Activated CD8-positive, alpha-beta memory T cell treated with anti-CD3 and anti-CD28 coated beads, Interleukin-2, amount 10 ng/mL, durations not matched to agents 7 days and 5 days (primary cell): ENCODE data around the gene CADM3. TPM values are rescaled to one million over a fixed set of nuclear protein-coding genes. Genes with fewer than 3 reads are reported as not detected.

Experiments
- ATAC-seq: fragments of 150-1000 bp; cut with Tn5 transposase; one replicate; pipeline ENCODE4 v1.10.0; 2021; ENCODE audit warnings: moderate library complexity
- CTCF ChIA-PET: fragments of 350-600 bp; sonication (Branson Sonifier 250); formaldehyde crosslinking; loops from one replicate; lab custom pipeline; 2021; ENCODE audit warnings: antibody characterized with exemption; lab: Charles Lee
- DNase-seq: peaks from one replicate; pipeline ENCODE4 v3.0.0-alpha.2; 2020
- H3K27ac Mint-ChIP-seq: one replicate; pipeline ENCODE4 v1.8.0; 2021; ENCODE audit warnings: mild to moderate bottlenecking, mixed read lengths
- H3K27me3 Mint-ChIP-seq: one replicate; pipeline ENCODE4 v1.8.0; 2021; ENCODE audit warnings: mixed read lengths
- H3K36me3 Mint-ChIP-seq: one replicate; pipeline ENCODE4 v1.8.0; 2021; ENCODE audit warnings: mild to moderate bottlenecking, mixed read lengths
- H3K4me1 Mint-ChIP-seq: one replicate; pipeline ENCODE4 v1.8.0; 2021; ENCODE audit warnings: mixed read lengths
- H3K4me3 Mint-ChIP-seq: one replicate; pipeline ENCODE4 v1.8.0; 2021; ENCODE audit warnings: mild to moderate bottlenecking, moderate library complexity, mixed read lengths
- H3K9me3 Mint-ChIP-seq: one replicate; pipeline ENCODE4 v1.8.0; 2022; ENCODE audit warnings: low read depth, mixed read lengths
- total RNA-seq, 2 experiments: library from RNA; stranded (reverse); gene quantifications; one replicate each; pipeline ENCODE4 v1.2.3, GENCODE V29; 2021

The CADM3 gene
- total RNA-seq, 2 experiments from 2014 or later: not detected

DNA sequence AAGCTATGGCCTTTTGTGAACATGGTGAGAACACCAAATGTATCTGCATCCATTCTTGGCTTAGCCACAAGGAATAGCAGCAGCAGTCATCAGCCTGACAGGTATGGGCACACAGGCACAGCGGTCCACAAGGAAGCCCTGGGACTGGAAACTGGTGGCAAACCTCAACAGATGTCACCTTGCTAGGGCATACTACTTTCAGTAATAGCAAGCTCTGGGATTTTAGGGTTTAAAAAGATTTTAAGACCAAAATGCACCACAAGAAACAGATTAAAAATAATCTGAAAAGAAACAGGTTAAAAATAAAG lies 9.7 kb upstream of the CADM3 start:
- no peaks in the 10 kb centered on the region for H3K36me3 Mint-ChIP-seq
- DNase-seq: no peak
- ATAC-seq: no peak
- H3K4me1 Mint-ChIP-seq: peaks cover 2% of the 10 kb centered on the region
- no peaks in the 10 kb centered on the region for H3K9me3 Mint-ChIP-seq
- CTCF ChIA-PET: interaction anchor here (0.9 to 3.0 kb wide), 5 partner anchors 29 to 51 kb away, joined by 3 to 30 read pairs (median 5); no protein-coding TSS in a partner anchor
- H3K4me3 Mint-ChIP-seq: no peak overlapping the region
- H3K27ac Mint-ChIP-seq: no peak overlapping the region
- H3K27me3 Mint-ChIP-seq: peaks cover 57% of the 10 kb centered on the region

GRCh38 chr1:159162516-159163265 lies 8.7 kb upstream of the CADM3 start:
- Mint-ChIP-seq H3K4me3 (no peak overlapping the region), H3K27ac (no peak overlapping the region), H3K9me3 (no peaks in the 10 kb centered on the region), H3K27me3 (peaks cover 52% of the 10 kb centered on the region), H3K36me3 (no peaks in the 10 kb centered on the region), H3K4me1 (peaks cover 2% of the 10 kb centered on the region)
- CTCF ChIA-PET: interaction anchor here (1.2 to 3.0 kb wide), 4 partner anchors 30 to 50 kb away, joined by 3 to 30 read pairs (median 6); no protein-coding TSS in a partner anchor
- ATAC-seq (no peak), DNase-seq (no peak)

DNA sequence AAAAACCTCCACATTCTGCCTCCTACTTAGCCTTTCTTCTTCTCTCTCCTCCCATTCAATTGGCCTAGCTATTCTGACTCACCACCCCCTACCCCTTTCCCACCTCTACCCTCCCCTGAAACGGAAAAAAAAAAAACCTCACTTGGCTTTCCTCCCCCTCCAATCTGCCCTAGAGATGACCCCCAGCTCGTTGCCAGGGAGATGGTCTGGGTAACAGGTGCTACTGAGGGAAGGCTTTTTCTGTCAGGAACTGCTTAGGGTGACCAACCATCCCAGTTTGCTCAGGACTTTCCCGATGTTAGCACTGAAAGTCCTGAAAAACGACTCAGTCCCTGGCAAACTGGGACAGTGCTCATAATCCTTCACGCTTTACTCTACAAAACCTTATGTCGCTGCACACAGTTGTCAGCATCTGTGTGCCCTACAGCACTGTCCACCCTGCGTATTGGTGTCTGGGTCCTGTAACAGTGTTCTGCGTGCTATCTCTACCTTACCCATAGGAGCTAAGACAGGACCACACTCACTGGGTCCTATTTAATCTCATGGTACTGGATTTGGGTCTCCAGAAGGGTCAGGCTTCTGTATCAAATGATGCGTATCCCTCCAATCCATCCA lies 7.7 kb upstream of the CADM3 start:
- H3K27me3 Mint-ChIP-seq: peaks cover 58% of the 10 kb centered on the region
- no peak overlapping the region for H3K27ac Mint-ChIP-seq
- no peaks in the 10 kb centered on the region for H3K9me3 Mint-ChIP-seq
- H3K36me3 Mint-ChIP-seq: no peaks in the 10 kb centered on the region
- ATAC-seq (no peak), DNase-seq (no peak)
- CTCF ChIA-PET: no interaction called here
- peaks cover 2% of the 10 kb centered on the region for H3K4me1 Mint-ChIP-seq
- H3K4me3 Mint-ChIP-seq: no peak overlapping the region

DNA sequence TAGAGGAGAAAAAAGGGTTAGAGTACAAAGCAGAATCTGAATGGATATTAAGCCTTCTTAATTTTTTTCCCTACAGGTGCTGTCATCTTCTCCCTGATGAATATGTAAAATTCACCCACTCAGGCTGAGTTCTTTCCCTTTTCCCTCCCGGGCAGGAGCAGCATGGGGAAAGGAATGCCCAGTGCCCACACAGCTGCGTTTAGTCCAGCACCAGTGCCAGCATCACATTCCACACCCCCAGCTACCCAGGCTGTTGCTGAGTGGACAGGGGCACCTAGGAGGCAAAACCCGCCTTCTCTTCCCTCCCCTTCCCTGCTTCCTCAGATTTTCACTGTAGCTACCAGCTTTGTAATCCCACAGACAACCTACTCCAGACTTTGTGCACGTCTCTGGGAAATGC lies 3.4 kb upstream of the CADM3 start:
- CTCF ChIA-PET: no interaction called here
- DNase-seq: no peak
- no peak overlapping the region for H3K4me3 Mint-ChIP-seq
- no peaks in the 10 kb centered on the region for H3K36me3 Mint-ChIP-seq
- H3K27ac Mint-ChIP-seq: no peak overlapping the region
- H3K27me3 Mint-ChIP-seq: peaks cover 66% of the 10 kb centered on the region
- no peak for ATAC-seq
- peaks cover 1% of the 10 kb centered on the region for H3K4me1 Mint-ChIP-seq
- no peaks in the 10 kb centered on the region for H3K9me3 Mint-ChIP-seq

- Mint-ChIP-seq H3K9me3 (no peaks in the 10 kb centered on the region), H3K27ac (no peak overlapping the region), H3K36me3 (no peaks in the 10 kb centered on the region), H3K27me3 (peaks cover 77% of the 10 kb centered on the region), H3K4me1 (peaks cover 1% of the 10 kb centered on the region), H3K4me3 (no peak overlapping the region)
- CTCF ChIA-PET: no interaction called here
- ATAC-seq: no peak
- DNase-seq: no peak
Measured at GRCh38 chr1:159170639-159171038, 776 bp upstream of the CADM3 start.

GRCh38 chr1:159171688-159172501 lies 480 bp downstream of the CADM3 start:
- Mint-ChIP-seq H3K4me3 (no peak overlapping the region), H3K9me3 (no peaks in the 10 kb centered on the region), H3K36me3 (no peaks in the 10 kb centered on the region), H3K27ac (no peak overlapping the region), H3K4me1 (peaks cover 1% of the 10 kb centered on the region), H3K27me3 (peaks cover 68% of the 10 kb centered on the region)
- CTCF ChIA-PET: no interaction called here
- ATAC-seq: no peak
- DNase-seq: no peak

- peaks cover 66% of the 10 kb centered on the region for H3K27me3 Mint-ChIP-seq
- no peak overlapping the region for H3K4me3 Mint-ChIP-seq
- H3K4me1 Mint-ChIP-seq: peaks cover 5% of the 10 kb centered on the region
- no peak for ATAC-seq
- no peaks in the 10 kb centered on the region for H3K9me3 Mint-ChIP-seq
- H3K27ac Mint-ChIP-seq: no peak overlapping the region
- CTCF ChIA-PET: no interaction called here
- no peak for DNase-seq
- no peaks in the 10 kb centered on the region for H3K36me3 Mint-ChIP-seq
Measured at GRCh38 chr1:159172614-159173291, 1.3 kb downstream of the CADM3 start.

GRCh38 chr1:159173320-159173719 lies 1.9 kb downstream of the CADM3 start:
- no peak overlapping the region for H3K27ac Mint-ChIP-seq
- H3K36me3 Mint-ChIP-seq: no peaks in the 10 kb centered on the region
- ATAC-seq (no peak), DNase-seq (no peak)
- H3K9me3 Mint-ChIP-seq: no peaks in the 10 kb centered on the region
- peaks cover 60% of the 10 kb centered on the region for H3K27me3 Mint-ChIP-seq
- peaks cover 5% of the 10 kb centered on the region for H3K4me1 Mint-ChIP-seq
- CTCF ChIA-PET: no interaction called here
- H3K4me3 Mint-ChIP-seq: no peak overlapping the region

- H3K4me1 Mint-ChIP-seq: peaks cover 5% of the 10 kb centered on the region
- DNase-seq: no peak
- no peaks in the 10 kb centered on the region for H3K9me3 Mint-ChIP-seq
- peaks cover 58% of the 10 kb centered on the region for H3K27me3 Mint-ChIP-seq
- CTCF ChIA-PET: interaction anchor here (0.8 kb wide), 1 partner anchor 13 kb away, joined by 3 read pairs; no protein-coding TSS in a partner anchor
- H3K4me3 Mint-ChIP-seq: no peak overlapping the region
- H3K36me3 Mint-ChIP-seq: no peaks in the 10 kb centered on the region
- no peak overlapping the region for H3K27ac Mint-ChIP-seq
- no peak for ATAC-seq
Measured at GRCh38 chr1:159175571-159175970, 4.2 kb downstream of the CADM3 start.

GRCh38 chr1:159177272-159177907 lies 6.0 kb downstream of the CADM3 start:
- no peak overlapping the region for H3K27ac Mint-ChIP-seq
- H3K36me3 Mint-ChIP-seq: no peaks in the 10 kb centered on the region
- CTCF ChIA-PET: interaction anchor here (0.6 kb wide), 1 partner anchor 622 kb away, joined by 3 read pairs; no protein-coding TSS in a partner anchor

DNA sequence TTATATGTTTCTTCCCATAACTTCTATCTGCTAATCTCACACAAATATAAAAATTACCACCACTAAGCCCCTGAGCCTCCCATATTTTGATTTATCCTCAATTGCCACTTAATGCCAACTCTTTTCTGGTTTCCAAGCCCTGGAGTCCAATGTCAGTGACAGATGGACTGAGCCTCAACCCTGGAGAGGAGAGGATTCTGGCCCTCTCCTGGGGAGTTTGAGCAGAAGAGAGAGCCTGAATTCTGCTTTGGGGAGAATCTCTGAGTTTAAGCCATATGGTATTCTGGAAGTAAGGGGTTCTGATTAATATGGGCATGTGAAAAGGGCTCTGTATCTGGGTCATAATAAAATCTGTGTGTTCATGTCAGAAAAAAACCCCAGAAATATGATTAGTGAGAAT lies 8.5 kb downstream of the CADM3 start:
- H3K27me3 Mint-ChIP-seq: peaks cover 52% of the 10 kb centered on the region
- CTCF ChIA-PET: no interaction called here

More at GRCh38 chr1:159177272-159177907, 6.0 kb downstream of the CADM3 start:
- DNase-seq (peak; percentile 65), ATAC-seq (peak; percentile 66)
- no peaks in the 10 kb centered on the region for H3K9me3 Mint-ChIP-seq
- no peak overlapping the region for H3K4me3 Mint-ChIP-seq
- H3K27me3 Mint-ChIP-seq: peaks cover 62% of the 10 kb centered on the region
- peaks cover 3% of the 10 kb centered on the region for H3K4me1 Mint-ChIP-seq

DNA sequence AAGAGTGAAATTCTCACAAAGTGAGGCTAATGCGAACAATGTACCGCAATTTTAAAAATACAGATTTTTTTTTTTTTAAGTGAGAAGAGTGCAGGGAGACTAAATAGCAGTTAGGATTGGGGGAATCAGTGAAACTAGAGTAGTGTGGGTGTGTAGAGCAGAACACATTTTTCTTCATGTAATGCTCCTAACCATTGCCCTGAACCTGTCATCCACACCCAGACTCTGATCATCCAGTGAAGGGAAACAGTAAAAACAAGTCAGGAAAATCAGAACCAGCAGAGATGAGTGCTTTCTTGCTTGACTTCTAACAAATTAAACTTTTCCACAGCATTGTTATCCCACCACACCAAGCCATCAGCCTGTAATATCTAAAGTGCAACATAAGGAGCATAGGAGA lies 9.1 kb downstream of the CADM3 start:
- H3K4me3 Mint-ChIP-seq: no peak overlapping the region
- no peak overlapping the region for H3K27ac Mint-ChIP-seq
- DNase-seq (no peak), ATAC-seq (no peak)
- peaks cover 54% of the 10 kb centered on the region for H3K27me3 Mint-ChIP-seq
- H3K36me3 Mint-ChIP-seq: no peaks in the 10 kb centered on the region
- H3K9me3 Mint-ChIP-seq: no peaks in the 10 kb centered on the region
- CTCF ChIA-PET: no interaction called here
- H3K4me1 Mint-ChIP-seq: peaks cover 3% of the 10 kb centered on the region

More for the DNA sequence above, 8.5 kb downstream of the CADM3 start:
- Mint-ChIP-seq H3K4me1 (peaks cover 3% of the 10 kb centered on the region), H3K36me3 (no peaks in the 10 kb centered on the region), H3K9me3 (no peaks in the 10 kb centered on the region), H3K27ac (no peak overlapping the region), H3K4me3 (no peak overlapping the region)
- ATAC-seq (no peak), DNase-seq (no peak)
